ENCODE measurements around the gene ZBTB5.
"Not testable (repeated sequence)": the region's sequence is repeated elsewhere in the genome, so short reads cannot be mapped to it uniquely, and the experiment has no call there.

Gene ZBTB5

GRCh38 chr9:37491939-37492338 lies 26.7 kb upstream of the ZBTB5 start:
- Mint-ChIP-seq H3K36me3 (ENCODE audit: low read depth) (peaks cover 52% of the 10 kb centered on the region), H3K27me3 (ENCODE audit: low read depth) (no peaks in the 10 kb centered on the region), H3K4me1 (peaks cover 8% of the 10 kb centered on the region), H3K27ac (no peak overlapping the region), H3K9me3 (no peaks in the 10 kb centered on the region), H3K4me3 (no peak overlapping the region)
- TF ChIP-seq, protein P1, sequence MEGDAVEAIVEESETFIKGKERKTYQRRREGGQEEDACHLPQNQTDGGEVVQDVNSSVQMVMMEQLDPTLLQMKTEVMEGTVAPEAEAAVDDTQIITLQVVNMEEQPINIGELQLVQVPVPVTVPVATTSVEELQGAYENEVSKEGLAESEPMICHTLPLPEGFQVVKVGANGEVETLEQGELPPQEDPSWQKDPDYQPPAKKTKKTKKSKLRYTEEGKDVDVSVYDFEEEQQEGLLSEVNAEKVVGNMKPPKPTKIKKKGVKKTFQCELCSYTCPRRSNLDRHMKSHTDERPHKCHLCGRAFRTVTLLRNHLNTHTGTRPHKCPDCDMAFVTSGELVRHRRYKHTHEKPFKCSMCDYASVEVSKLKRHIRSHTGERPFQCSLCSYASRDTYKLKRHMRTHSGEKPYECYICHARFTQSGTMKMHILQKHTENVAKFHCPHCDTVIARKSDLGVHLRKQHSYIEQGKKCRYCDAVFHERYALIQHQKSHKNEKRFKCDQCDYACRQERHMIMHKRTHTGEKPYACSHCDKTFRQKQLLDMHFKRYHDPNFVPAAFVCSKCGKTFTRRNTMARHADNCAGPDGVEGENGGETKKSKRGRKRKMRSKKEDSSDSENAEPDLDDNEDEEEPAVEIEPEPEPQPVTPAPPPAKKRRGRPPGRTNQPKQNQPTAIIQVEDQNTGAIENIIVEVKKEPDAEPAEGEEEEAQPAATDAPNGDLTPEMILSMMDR (IDR thresholded peaks at IDR 0.05; ENCODE audit: unreplicated experiment in 3 of 3): no peak

- no peaks in the 10 kb centered on the region for H3K9me3 Mint-ChIP-seq
- no peaks in the 10 kb centered on the region for H3K27me3 Mint-ChIP-seq (ENCODE audit: low read depth)
- TF ChIP-seq, protein P1 (IDR thresholded peaks at IDR 0.05; ENCODE audit: unreplicated experiment in 3 of 3): no peak
- H3K27ac Mint-ChIP-seq: peak overlapping the region; percentile 50 to 88 (median 83)
- peak overlapping the region; percentile 96 to 98 (median 98) for H3K4me3 Mint-ChIP-seq
- peaks cover 19% of the 10 kb centered on the region for H3K36me3 Mint-ChIP-seq (ENCODE audit: low read depth)
- peaks cover 26% of the 10 kb centered on the region for H3K4me1 Mint-ChIP-seq
These were observed 21.6 kb upstream of the ZBTB5 start for GRCh38 chr9:37486616-37487548.

DNA sequence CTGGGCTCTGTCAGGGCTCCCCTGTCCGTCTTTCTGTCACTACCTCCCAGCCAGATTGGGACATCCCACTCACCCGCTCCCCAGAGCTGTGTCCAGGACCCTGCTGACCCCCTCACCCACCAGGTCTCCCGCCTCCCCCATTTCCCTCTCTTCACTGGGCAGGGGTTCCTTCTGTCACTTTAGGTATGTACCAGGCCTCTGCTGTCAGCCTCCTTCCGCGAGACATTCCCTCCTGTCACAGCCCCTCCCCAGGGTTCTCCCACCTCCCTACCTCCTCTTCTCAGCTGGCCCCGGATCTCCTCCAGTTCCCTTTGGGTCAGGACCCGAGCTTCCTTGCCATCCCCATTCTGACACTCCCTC lies 21.0 kb upstream of the ZBTB5 start:
- Mint-ChIP-seq H3K27me3 (ENCODE audit: low read depth) (no peaks in the 10 kb centered on the region), H3K4me3 (peak overlapping the region; percentile 96 to 98 (median 98)), H3K4me1 (peaks cover 26% of the 10 kb centered on the region), H3K9me3 (no peaks in the 10 kb centered on the region), H3K36me3 (ENCODE audit: low read depth) (peaks cover 17% of the 10 kb centered on the region), H3K27ac (peak overlapping the region; percentile 50 to 88 (median 83))
- TF ChIP-seq, protein P1 (IDR thresholded peaks at IDR 0.05; ENCODE audit: unreplicated experiment in 3 of 3): no peak

DNA sequence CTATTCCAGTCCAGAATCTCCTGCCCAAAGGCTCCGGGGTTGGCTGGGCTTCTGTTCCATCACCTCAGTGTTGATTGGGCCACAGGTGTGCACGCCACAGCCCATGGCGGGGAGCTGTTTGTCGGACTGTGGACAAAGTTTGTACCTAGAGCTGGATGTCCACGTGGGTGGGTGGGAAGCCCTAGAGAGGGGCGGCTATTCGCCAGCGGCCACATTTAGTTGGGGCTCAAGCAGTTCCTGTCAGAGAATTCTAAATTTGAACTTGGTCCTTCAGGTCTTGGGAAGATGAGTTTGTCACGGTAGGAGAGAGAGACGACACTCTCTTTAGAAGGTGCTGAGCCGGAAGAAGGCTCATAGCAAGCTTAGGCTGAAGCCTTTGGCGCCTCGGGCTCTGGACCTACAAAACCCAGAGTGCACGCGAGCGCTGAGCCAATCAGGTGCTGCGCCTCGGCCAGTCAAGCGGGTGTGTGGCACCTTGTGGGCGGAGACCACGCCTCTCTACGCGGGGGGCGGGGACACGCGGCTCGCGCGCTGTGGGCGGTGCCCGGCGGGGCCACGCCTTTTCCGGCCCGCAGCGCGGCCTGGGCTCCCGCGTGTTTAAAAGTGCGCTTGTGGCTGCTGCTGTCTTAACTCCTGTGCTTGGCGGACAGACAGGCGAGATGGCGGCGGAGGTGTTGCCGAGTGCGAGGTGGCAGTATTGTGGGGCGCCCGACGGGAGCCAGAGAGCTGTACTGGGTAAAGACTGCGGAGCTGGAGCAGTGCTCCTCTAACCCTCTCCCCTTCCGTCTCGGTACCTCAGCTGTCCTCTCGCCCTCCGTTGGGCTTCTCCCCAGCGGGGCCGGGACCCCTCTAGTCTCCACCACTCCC lies 20.4 kb upstream of the ZBTB5 start, which contains the start of gene POLR1E:
POLR1E (plus strand) TSS at position 560 of the 867 bp plus-strand sequence; CDS start at position 660, 100 bp downstream.
- H3K4me1 Mint-ChIP-seq: peaks cover 26% of the 10 kb centered on the region
- H3K27me3 Mint-ChIP-seq (ENCODE audit: low read depth): no peaks in the 10 kb centered on the region
- peak within 1 kb of the TSS; percentile 50 to 92 (median 83) for H3K27ac Mint-ChIP-seq
- peak within 1 kb of the TSS; percentile 96 to 98 (median 98) for H3K4me3 Mint-ChIP-seq
- TF ChIP-seq, protein P1 (IDR thresholded peaks at IDR 0.05; ENCODE audit: unreplicated experiment in 3 of 3): no peak
- no peaks in the 10 kb centered on the region for H3K9me3 Mint-ChIP-seq
- H3K36me3 Mint-ChIP-seq (ENCODE audit: low read depth): peaks cover 13% of the 10 kb centered on the region

DNA sequence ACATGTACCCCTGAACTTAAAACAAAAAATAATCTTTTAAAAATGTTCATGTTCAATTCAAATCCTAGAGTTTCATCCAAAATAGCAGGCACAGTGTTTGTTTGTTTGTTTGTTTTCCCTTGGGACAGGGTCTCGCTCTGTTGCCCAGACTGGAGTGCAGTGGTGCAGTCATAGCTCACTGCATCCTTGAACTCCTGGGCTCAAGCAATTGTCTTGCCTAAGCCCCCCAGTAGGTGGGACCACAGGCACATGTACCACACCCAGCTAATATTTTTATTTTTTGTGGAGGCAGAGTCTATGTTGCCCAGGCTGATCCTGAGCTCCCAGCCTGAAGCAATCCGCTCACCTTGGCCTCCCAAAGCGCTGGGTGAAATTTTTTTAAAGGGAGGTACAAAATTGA lies 15.5 kb upstream of the ZBTB5 start:
- H3K27me3 Mint-ChIP-seq (ENCODE audit: low read depth): peaks cover 15% of the 10 kb centered on the region
- H3K4me1 Mint-ChIP-seq: peaks cover 11% of the 10 kb centered on the region
- no peak overlapping the region for H3K27ac Mint-ChIP-seq
- no peaks in the 10 kb centered on the region for H3K36me3 Mint-ChIP-seq (ENCODE audit: low read depth)
- no peaks in the 10 kb centered on the region for H3K9me3 Mint-ChIP-seq
- no peak overlapping the region for H3K4me3 Mint-ChIP-seq
- TF ChIP-seq, protein P1 (IDR thresholded peaks at IDR 0.05; ENCODE audit: unreplicated experiment in 3 of 3): no peak

- not testable (repeated sequence) for H3K9me3 Mint-ChIP-seq; H3K36me3 Mint-ChIP-seq (ENCODE audit: low read depth); H3K4me3 Mint-ChIP-seq; H3K4me1 Mint-ChIP-seq; H3K27ac Mint-ChIP-seq
- H3K27me3 Mint-ChIP-seq (ENCODE audit: low read depth): peaks cover 18% of the 10 kb centered on the region
These were observed 12.9 kb upstream of the ZBTB5 start for GRCh38 chr9:37477987-37478619.

DNA sequence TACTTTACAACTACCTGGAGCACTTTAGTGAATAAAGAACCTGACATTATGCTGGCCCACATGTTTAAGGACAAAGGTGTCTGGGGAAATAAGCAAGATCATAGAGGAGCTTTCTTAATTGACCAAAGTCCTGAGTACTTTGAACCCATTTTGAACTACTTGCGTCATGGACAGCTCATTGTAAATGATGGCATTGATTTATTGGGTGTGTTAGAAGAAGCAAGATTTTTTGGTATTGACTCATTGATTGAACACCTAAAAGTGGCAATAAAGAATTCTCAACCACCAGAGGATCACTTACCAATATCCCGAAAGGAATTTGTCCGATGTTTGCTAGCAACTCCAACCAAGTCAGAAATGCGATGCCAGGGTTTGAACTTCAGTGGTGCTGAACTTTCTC lies 12.2 kb upstream of the ZBTB5 start:
- H3K4me1 Mint-ChIP-seq; H3K9me3 Mint-ChIP-seq; H3K27ac Mint-ChIP-seq; H3K36me3 Mint-ChIP-seq (ENCODE audit: low read depth); H3K4me3 Mint-ChIP-seq: not testable (repeated sequence)
- H3K27me3 Mint-ChIP-seq (ENCODE audit: low read depth): peaks cover 18% of the 10 kb centered on the region
